HepG2 (cell line): Measurements from ENCODE around the gene TMEM184B. TPM values are rescaled to one million over a fixed set of nuclear protein-coding genes. Genes with fewer than 3 reads are reported as not detected.

Experiments
- ATAC-seq: fragments of 200-7000 bp; cut with Tn5 transposase; 3 replicates; pipeline ENCODE4 v1.9.1; 2020; ENCODE audit warnings: mild to moderate bottlenecking, moderate library complexity
- BruUV-seq: library from RNA; stranded (reverse); fragments of 400-500 nt; replicated peaks from 2 replicates; lab custom pipeline; 2021; lab: Mats Ljungman, UMichigan
- CTCF ChIA-PET: fragments of 300-600 bp; formaldehyde crosslinking; extraction: SDS; loops from one replicate; lab custom pipeline; 2021; ENCODE audit warnings: low total read pairs, inconsistent platforms, low intra/inter-chr PET ratio; lab: Yijun Ruan, JAX
- POLR2A ChIA-PET: fragments of 350-600 bp; sonication (Branson Sonifier 250); formaldehyde crosslinking; loops from one replicate; lab custom pipeline; 2020; ENCODE audit warnings: antibody characterized with exemption, inconsistent platforms; lab: Yijun Ruan, JAX
- DNase-seq: peaks from one replicate; pipeline ENCODE4 v3.0.0-alpha.2; 2015; ENCODE audit warnings: low spot score
- FAIRE-seq: peaks from 3 replicates; lab custom pipeline; 2011; peaks lifted over from hg19 to GRCh38; lab: Jason Lieb, UNC
- H2AFZ ChIP-seq: one replicate; pipeline ENCODE4 v1.6.1; 2011; ENCODE audit warnings: low read length, inconsistent platforms
- H3K27ac ChIP-seq: fragments of 300-600 bp; 3 replicates; pipeline ENCODE4 v1.8.0; 2011; ENCODE audit warnings: mixed run types, mild to moderate bottlenecking, mixed read lengths, low read length, inconsistent platforms; ENCODE audit not compliant: insufficient read depth; ENCODE audit errors: extremely low read length
- H3K27me3 ChIP-seq, 2 experiments: fragments of 200-600 bp in 1 of 2; 2 replicates in 1 of 2; 3 replicates in 1 of 2; pipeline versions ENCODE4 v1.6.0 to v1.8.0; 2011; ENCODE audit warnings: low read length in 2 of 2, mild to moderate bottlenecking in 2 of 2, moderate library complexity in 2 of 2, inconsistent platforms in 1 of 2; ENCODE audit not compliant: insufficient read depth in 2 of 2, control insufficient read depth in 1 of 2
- H3K36me3 ChIP-seq, 2 experiments: fragments of 200-600 bp in 1 of 2; replicated peaks in 1 of 2; 2 replicates in 1 of 2; 3 replicates in 1 of 2; pipeline versions ENCODE4 v1.5.1 to v1.8.0; 2011; ENCODE audit warnings: low read length in 2 of 2, inconsistent platforms in 1 of 2; ENCODE audit not compliant: insufficient read depth in 2 of 2, control insufficient read depth in 1 of 2
- H3K4me1 ChIP-seq: 2 replicates; pipeline ENCODE4 v1.5.1; 2012; ENCODE audit warnings: low read length, inconsistent platforms; ENCODE audit not compliant: insufficient read depth
- H3K4me2 ChIP-seq: 2 replicates; pipeline ENCODE4 v1.6.0; 2011; ENCODE audit warnings: low read depth, low read length, inconsistent platforms
- H3K4me3 ChIP-seq, 3 experiments: fragments of 200-600 bp in 1 of 3; sonication (generic), shearing (Covaris generic) in 1 of 3; replicated peaks in 1 of 3; 2 replicates each; pipeline ENCODE4 v1.5.1; 2011 to 2016; ENCODE audit warnings: low read length in 3 of 3, inconsistent platforms in 2 of 3, low read depth in 2 of 3, mild to moderate bottlenecking in 2 of 3, control low read depth in 1 of 3, mixed read lengths in 1 of 3; ENCODE audit not compliant: insufficient read depth in 1 of 3
- H3K79me2 ChIP-seq: one replicate; pipeline ENCODE4 v1.6.1; 2011; ENCODE audit warnings: low read length, inconsistent platforms; ENCODE audit not compliant: insufficient read depth
- H3K9ac ChIP-seq: 2 replicates; pipeline ENCODE4 v1.6.0; 2011; ENCODE audit warnings: mild to moderate bottlenecking, low read depth, low read length, inconsistent platforms; ENCODE audit not compliant: insufficient read depth
- H3K9me3 ChIP-seq: 2 replicates; pipeline ENCODE4 v1.5.1; 2012; ENCODE audit warnings: mild to moderate bottlenecking, low read length
- H4K20me1 ChIP-seq: 2 replicates; pipeline ENCODE4 v1.6.0; 2011; ENCODE audit warnings: inconsistent platforms, mild to moderate bottlenecking, low read length, moderate library complexity; ENCODE audit not compliant: insufficient read depth
- ISL2 ChIP-seq: sonication (generic); formaldehyde crosslinking; IDR thresholded peaks from 2 replicates; pipeline ENCODE4 v1.5.0; 2020; ENCODE audit warnings: missing genetic modification reagents
- RCOR2 ChIP-seq: IDR thresholded peaks from 2 replicates; pipeline ENCODE4 v1.6.1; 2016; ENCODE audit warnings: missing biosample characterization, missing genetic modification reagents
- TARDBP ChIP-seq: sonication (generic); formaldehyde crosslinking; IDR thresholded peaks from 2 replicates; pipeline ENCODE4 v1.8.0; 2022; ENCODE audit warnings: mild to moderate bottlenecking, missing genetic modification reagents
- ZBTB33 ChIP-seq: sonication (generic); formaldehyde crosslinking; IDR thresholded peaks from 2 replicates; pipeline ENCODE4 v1.4.0; 2020; ENCODE audit warnings: missing genetic modification reagents
- ZBTB38 ChIP-seq: sonication (generic); formaldehyde crosslinking; IDR thresholded peaks from 2 replicates; pipeline ENCODE4 v1.5.1; 2020; ENCODE audit warnings: mild to moderate bottlenecking, missing genetic modification reagents
- ZNF431 ChIP-seq: sonication (generic); formaldehyde crosslinking; IDR thresholded peaks from 2 replicates; pipeline ENCODE4 v1.9.0; 2022; ENCODE audit warnings: missing genetic modification reagents, low read depth, mild to moderate bottlenecking, borderline replicate concordance
- WGBS: methylation state at CpG from one replicate; pipeline ENCODE4 v1.1.6; 2017; ENCODE audit warnings: low lambda C conversion rate; 5-methylcytosine and 5-hydroxymethylcytosine counted together
- in situ Hi-C: cut with HindIII; loops from 2 replicates; pipeline ENCODE4 v1.10.0; 2017; ENCODE audit warnings: low pct_unique_long_range_greater_than_20kb; ENCODE audit not compliant: extremely low pct_ligation_motif_present
- intact Hi-C: fragments of 100-400 bp; cut with micrococcal nuclease; formaldehyde crosslinking; loops from one replicate; pipeline ENCODE4 v1.10.0; 2022; ENCODE audit not compliant: unreplicated experiment
- polyA plus RNA-seq, 8 experiments: library from polyadenylated mRNA; depleted of rRNA in 3 of 8; stranded (reverse) in 7 of 8; unstranded in 1 of 8; fragments of >200 nt; fragmentation: Illumina TruSeq in 4 of 8; extraction: Trizol in 4 of 8; gene quantifications; 2 replicates each; pipeline versions ENCODE4 v1.2.1 to v1.2.3, GENCODE V29; 2011 to 2016; ENCODE audit warnings: low read depth in 4 of 8, missing spikeins in 1 of 8, mixed read lengths in 1 of 8; ENCODE audit not compliant: insufficient read depth in 1 of 8
- total RNA-seq, 5 experiments: library from RNA; depleted of rRNA; stranded (reverse); fragments of >200 nt; fragmentation: Illumina TruSeq; extraction: Trizol; gene quantifications; 2 replicates each; pipeline ENCODE4 v1.2.3, GENCODE V29; 2016; ENCODE audit warnings: low read depth in 1 of 5

The TMEM184B gene
- total and polyA plus RNA-seq, 2 of the 13 experiments (the other 11 are each of a cell fraction or from before 2014, with no cell fraction given), result 15.9 to 16.0 TPM

- H3K27ac ChIP-seq, result no peak overlapping the region
- POLR2A ChIA-PET, result interaction anchor here (0.9 kb wide), 1 partner anchor 22 kb away, joined by 5 read pairs; no protein-coding TSS in a partner anchor
- no peaks in the 10 kb centered on the region for H3K9me3 ChIP-seq
- no peak overlapping the region for H3K4me3 ChIP-seq
- intact Hi-C loops, result no loop called here
- no peak for DNase-seq
- ATAC-seq, result no peak
- H3K4me2 ChIP-seq, result no peak overlapping the region
- no peak overlapping the region for H3K9ac ChIP-seq
- H3K4me1 ChIP-seq, result peaks cover 46% of the 10 kb centered on the region
- H3K79me2 ChIP-seq, result peaks cover 68% of the 10 kb centered on the region
- no peak for FAIRE-seq
- H2AFZ ChIP-seq, result no peak overlapping the region
- no TSS peak for BruUV-seq
- CTCF ChIA-PET, result no interaction called here
- peaks cover 64% of the 10 kb centered on the region for H4K20me1 ChIP-seq
- H3K36me3 ChIP-seq, result peaks cover 23 to 40% of the 10 kb centered on the region in 2 experiments
- no peaks in the 10 kb centered on the region for H3K27me3 ChIP-seq
- in situ Hi-C loops, result no loop called here
- TF ChIP-seq ZBTB33 (CRISPR knock-in tag) (0 out of 2 replicates have a peak, but pooled peaks have one; percentile 37), ISL2 (no peak), RCOR2 (CRISPR knock-in tag) (no peak), TARDBP (CRISPR knock-in tag) (no peak), ZNF431 (CRISPR knock-in tag) (no peak), ZBTB38 (CRISPR knock-in tag) (peak; percentile 64; the same call in 1 of the 2 replicates)
- WGBS, result 96% methylated on average over 16 of the region's 16 CpGs
Observed at GRCh38 chr22:38305471-38306448, 33.0 kb upstream of the TMEM184B start.
